COLO668 (cell line): Measurements from ENCODE around the gene RCSD1.
"Not testable (repeated sequence)": the region's sequence is repeated elsewhere in the genome, so short reads cannot be mapped to it uniquely, and the experiment has no call there.

Source experiments
- DNase-seq: peaks from one replicate; lab custom pipeline; 2025; ENCODE audit not compliant: unreplicated experiment; lab: John Stamatoyannopoulos, UW

RCSD1 gene

DNA sequence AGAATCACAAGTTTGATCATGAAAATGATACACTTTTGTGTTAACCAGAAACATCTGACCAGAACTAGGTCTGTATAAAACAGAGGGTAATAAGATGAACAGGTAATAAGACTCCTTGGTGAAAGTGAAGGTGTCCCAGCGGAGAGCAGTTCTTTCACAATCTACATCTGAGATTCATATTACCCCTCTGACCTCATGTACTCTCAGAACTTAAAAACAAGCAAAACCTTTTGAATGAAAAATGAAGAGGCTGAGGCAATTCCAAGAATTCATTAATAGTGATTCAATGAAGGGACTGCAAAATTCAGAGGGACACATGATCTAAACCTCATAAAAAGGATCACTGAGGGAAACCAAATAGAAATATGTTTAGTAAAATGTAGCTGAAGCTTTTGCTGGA, 80.8 kb downstream of the RCSD1 start:
- no peak for DNase-seq

DNA sequence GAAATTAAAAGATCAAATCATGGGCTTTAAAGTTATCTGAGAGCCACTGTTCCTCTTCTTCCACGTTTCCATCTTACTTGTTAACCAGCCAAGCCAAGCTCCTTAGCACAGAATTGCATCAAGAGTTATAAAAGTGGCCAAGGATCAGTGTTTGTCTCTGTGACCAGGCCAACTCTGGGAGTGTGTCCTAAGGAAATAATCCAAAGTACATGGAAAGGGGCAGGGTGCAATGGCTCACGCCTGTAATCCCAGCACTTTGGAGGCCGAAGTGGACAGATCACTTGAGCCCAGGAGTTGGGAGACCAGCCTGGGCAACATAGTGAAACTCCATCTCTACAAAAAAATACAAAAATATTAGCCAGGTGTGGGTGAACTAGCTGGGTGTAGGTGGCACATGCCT, 81.8 kb downstream of the RCSD1 start:
- no peak for DNase-seq

DNA sequence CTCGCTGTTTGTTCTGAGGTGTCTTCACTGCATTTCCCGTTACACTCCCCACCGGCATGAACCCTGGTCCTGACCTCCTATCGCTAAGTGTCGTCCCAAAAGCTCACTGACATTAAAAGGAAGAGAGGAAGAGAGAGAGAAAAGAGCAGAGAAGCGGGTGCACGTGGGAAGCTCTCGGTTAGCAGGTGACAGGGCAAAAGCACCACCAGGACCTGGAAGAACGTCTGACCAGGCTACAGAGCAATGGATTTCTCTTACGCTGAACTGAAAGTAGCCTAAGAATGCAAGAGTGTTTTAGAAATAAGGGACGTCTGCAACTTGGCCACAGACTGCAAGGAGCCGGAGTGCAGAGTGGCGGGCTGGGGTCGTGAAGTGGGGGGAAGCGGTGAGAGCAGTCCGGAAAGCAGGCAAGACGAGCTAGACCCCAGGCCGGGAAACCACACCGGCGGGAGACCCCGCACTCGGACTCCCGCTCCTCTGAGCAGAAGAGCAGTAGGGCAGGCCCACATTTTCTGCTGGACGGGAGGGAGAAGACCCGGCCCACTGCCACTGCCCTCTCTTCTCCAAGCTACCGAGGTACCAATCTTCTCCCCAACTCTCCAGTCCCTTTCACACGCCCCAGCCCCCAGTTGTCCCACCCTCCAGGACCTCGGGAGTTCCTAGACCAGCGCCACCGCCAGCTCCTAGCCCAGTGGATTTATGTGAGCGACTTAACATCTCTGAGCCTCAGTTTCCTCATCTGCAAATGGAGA, 83.5 kb downstream of the RCSD1 start:
- no peak for DNase-seq

DNA sequence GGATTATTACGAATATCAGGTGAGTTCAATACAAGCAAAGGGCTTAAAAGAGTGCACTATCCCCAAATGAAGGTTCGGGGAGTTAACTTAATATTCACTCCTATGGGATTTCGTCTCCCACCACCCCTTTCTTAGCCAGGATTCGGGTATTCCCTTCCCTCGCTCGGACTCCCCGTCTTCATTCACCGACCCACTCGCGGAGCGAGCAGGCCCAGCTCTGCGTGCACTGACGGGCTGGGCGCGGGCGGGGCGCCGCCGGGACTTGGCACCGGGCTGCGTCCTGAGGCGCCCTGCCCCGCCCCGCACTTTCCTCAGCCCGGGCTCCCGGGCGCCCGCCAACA, 84.0 kb downstream of the RCSD1 start:
- no peak for DNase-seq

DNA sequence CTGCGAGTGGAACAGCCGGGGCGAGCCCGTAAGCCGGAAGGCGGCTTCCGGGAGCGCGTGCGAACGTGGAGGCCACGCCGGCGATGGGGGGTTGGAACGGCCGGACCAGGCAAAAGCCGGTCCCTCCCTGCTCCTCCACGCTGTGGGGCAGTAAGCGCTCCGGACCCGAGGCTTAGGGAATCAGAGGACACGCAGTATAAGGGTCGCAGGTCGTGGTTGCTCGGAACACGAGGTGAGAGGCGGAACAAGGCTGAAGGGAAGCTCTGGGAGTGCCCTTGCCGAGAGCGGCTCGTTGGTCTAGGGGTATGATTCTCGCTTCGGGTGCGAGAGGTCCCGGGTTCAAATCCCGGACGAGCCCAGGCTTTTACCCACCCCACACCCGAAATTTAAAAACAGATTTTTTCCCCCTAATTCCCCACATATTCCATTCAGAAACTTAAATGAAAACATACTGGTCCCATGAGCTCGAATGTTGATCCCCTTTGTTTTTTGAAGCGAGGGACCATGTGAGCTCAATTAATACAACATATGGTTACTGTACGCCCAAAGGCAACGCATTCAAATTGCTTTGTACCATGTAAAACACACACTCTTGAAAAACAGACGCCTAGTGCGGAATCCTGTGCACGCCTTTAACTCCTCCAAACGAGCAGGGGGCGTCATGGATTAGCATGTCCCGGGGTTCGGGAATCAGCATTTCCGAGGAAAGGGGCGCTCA, 84.6 kb downstream of the RCSD1 start:
- peak; percentile 90 for DNase-seq

DNA sequence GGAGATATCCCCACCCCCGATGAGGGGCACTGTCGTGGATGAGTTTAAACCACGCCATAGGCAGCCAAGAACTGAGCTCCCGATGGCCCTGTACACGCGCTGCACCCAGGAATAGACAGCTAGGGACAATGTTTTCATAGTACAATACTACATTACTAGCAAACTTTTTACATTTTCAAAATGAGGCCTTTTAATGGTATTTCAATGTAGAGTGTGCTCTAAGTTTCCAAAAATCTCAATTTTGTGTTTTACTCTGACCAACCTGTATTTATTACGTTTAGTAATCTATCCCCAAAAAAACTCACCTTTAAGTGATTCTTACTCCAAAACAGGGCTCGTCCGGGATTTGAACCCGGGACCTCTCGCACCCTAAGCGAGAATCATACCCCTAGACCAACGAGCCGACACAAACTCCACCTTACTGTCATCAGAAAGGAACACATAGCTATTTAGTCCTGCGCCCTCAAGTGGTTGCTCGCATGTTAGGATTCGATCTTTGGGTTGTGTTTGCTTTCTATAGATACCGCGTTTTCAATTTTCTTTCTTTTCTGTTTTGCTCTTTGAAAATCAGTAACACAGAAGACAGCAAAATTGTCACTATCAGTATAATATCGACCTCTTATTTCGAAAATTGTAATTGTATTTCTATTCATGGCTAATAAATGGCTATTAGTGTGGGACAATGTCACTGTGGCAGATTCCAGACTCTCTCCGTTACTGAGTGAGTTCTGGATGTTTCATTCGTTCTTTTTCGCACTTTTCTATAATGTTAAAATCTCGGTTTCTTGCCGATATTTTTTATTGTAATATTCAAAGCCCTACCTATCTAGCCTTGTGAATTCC, 85.3 kb downstream of the RCSD1 start:
- peak; percentile 83 for DNase-seq

DNA sequence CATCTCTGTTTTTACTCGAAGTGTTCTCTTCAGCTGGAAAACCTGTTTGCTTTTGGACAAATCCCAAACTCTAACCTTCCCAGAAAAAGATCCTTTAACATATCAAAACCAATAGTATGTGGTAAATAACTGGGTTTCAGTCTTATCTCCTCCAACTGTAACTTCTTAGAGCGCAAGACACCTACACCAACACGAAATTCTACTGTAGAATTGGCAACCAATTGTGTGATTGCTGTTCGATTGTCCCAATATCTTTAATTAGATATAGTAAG, 85.9 kb downstream of the RCSD1 start:
- no peak for DNase-seq

DNA sequence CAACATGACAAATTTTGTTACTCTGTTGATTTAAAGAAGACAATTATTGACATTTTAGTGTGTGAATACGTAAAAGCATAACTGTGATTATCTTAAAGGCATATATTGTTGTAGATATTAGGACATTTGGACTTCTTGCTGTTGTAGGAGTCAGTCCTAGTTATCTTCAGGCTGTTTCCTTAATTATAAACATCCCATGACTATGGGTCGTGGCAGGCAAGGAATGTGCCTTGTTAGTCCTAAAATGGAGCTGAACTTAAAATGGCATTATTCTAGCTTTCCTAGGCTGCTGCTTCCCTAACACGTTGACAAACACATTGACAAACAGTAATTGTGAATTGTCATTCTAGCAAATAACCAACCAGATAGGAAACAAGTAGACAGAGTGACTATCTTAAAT, 87.3 kb downstream of the RCSD1 start:
- no peak for DNase-seq

DNA sequence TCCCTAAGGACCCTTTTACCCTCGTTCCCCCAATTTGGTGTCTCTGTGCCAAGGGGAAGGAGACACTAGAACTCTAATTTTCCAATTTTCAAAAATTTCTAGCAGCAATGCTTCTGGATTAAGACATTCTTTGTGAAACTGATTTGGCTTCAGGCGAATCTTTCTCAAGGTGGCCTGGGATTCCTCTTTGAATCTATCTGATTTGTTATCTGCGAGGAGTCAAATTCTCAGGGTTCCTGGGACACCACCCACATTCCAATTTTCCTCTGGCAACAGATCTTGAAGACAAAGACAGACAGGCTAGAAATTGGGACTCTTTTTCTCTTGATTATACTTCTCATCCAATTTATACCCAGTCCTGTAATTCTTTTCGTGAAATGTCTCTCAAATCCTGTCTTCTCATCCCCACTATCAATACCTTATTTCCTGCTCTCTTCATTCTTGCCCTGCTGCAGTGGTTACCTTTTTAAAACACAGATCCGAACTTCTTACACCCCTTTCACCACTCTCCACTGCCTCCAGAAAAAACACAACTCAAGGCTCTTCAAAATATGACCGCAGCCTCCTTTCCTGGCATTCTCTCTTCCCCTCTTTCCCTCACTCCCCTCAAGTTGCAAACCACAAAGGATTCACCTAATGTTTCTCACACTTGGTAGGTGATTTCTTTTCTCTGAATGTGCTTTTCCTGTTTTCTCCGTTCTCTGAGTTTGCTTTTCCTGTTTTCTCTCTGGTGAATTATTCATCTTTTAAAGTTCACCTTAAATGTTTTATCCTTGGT, 89.1 kb downstream of the RCSD1 start:
- DNase-seq: no peak

DNA sequence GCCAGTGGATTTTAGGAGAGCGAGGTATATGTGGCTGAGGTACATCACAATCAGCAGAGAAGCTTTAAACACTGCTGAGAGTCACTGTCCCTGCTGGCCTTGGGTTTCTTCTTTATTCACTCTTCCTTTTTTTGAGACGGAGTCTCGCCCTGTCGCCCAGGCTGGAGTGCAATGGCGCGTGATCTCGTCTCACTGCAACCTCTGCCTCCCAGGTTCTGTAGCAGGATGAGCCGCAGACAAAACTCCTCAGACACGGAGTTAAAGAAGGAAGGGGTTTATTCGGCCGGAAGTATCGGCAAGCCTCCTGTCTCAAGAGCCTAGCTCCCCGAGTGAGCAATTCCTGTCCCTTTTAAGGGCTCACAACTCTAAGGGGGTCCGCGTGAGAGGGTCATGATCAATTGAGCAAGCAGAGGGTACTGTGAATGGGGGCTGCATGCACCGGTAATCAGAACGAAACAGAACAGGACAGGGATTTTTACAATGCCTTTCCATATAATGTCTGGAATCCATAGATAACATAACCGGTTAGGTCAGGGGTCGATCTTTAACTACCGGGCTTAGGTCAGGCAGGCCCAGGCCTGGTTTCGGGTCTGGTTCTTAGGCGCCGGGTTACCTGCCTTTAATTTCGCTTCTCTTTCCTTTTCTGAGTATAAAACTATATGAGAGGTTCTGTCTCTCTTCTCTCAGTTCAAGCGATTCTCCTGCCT, 89.8 kb downstream of the RCSD1 start:
- not testable (repeated sequence) for DNase-seq

DNA sequence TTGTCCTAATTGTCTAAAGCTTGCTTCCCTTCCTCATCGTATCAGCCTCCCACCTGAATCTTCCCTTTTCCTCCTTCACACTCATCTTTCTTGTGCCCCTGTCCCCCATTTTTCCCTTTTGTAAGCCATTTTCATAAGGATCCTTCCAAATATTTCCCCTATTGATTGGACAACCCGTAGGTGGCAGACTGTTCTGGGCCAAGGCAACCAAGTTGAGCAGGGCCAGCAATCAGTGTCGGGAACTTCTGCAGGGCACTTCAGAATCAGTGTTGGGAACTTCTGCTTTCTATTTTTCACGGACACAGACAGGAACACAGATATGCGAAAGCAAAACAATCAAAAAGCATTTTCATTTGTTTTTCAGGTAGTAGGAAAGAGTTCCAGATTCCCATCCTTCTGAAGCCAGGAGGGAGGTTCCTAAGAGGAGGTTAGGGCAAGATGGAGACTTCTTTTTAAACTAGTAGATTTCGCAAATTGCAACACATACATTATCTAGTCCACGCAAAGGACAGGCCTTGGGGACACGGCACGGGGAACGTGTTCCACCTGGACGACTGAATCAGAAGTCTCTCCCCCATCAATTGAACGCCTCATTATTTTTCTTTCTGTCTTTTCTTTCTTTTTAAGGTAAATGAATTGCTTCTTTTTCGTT, 91.1 kb downstream of the RCSD1 start:
- no peak for DNase-seq

DNA sequence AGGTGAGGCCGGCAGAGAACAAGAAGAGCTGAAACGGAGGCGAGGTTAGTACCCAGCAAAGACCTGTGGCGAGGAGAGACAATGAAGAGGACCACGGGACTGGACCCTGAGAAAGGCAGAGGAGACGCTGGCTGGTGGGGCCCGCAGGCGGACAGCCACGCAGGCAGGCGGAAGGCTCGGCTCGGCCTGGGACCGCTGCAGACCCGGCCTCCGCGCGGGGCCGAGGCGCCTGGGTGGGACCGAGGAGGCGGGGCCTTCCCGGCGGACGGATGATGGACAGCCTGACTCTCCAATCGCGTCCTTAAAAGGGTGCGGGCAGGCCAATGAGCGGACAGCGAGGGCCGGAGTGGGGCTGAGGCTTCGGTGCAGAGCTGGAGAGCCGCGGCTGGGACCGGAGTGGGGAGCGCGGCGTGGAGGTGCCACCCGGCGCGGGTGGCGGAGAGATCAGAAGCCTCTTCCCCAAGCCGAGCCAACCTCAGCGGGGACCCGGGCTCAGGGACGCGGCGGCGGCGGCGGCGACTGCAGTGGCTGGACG, 91.7 kb downstream of the RCSD1 start, which contains the start of gene MPZL1:
Gene MPZL1 (plus strand): TSS at position 366 of the 535 bp plus-strand sequence. CDS start 170 bp downstream, outside the sequence.
- peak; percentile 96 for DNase-seq

DNA sequence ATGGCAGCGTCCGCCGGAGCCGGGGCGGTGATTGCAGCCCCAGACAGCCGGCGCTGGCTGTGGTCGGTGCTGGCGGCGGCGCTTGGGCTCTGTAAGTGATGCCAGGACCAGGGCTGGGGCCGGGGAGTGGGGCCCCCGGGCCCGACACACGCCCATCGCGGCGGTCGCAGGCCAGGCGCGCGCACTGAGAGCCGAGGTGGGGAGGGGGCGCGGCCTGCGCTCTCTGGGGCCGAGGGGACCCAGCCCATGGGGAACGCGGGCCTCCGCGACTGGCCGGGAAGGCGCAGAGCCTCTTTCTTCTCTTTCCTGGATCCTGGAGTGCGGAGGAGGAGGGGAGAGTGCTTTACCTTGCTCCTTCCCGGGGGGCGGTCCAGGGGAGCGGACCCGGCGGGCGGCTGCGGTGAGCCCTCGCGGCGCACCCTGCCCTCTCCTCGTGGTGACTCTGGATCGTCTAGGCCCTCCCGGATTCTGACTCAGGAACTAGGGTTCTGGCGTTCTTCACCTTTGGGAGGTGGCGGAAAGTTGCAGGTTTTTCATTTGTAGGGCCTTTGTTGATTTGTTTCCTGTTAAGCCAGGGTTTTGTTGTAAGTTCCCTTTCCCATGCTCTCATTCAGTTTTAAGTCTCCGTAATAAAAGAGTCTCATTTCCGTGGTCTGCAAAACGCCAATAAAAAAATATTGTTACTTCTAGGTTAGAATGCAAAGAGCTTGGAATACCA, 92.3 kb downstream of the RCSD1 start:
- peak; percentile 79 for DNase-seq

DNA sequence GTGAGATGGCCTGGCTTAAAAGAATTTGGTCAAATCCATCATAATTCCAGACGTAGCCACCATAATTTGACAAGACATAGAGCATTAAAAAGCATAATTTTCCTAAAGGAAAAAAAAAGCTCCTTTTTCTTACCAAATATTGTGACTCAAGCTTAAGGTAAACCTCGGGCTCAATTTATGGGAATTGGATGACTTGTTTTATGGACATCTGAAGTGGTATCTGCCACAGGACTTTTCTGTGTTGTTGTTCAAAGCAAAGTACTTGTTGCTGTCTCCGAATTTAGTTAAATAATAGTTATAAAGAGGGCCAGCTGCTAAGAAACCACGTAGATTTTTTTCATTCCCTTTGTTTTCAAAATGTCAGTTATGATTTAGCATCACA, 92.8 kb downstream of the RCSD1 start:
- DNase-seq: no peak

DNA sequence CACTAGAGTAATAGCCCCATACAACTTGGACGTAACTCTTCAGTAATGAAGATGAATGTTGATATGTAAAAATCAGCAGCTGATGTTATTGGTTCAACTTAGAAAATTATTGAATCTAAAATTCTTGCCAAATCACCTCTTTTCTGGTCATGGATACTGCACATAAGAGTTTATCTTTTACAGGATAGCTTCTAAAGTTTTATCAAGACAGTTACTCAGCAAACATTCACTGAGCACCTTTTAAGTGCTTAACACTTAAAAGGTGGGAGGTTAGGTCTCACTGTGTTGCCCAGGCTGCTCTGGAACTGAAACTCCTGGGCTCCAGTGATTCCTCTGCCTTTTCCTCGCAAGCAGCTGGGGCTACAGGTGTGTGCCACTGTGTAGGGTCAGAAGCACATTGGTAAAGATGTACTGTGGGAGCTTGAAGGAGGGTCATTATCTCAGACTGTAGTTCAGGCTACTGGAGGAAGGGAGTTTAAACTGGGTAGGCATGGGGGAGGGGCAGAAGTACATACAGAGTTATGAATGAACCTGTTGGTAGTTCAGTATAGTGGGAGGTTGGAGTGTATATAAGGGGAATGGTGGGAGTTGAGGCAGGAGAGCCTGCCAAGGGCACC, 93.8 kb downstream of the RCSD1 start:
- DNase-seq: no peak

DNA sequence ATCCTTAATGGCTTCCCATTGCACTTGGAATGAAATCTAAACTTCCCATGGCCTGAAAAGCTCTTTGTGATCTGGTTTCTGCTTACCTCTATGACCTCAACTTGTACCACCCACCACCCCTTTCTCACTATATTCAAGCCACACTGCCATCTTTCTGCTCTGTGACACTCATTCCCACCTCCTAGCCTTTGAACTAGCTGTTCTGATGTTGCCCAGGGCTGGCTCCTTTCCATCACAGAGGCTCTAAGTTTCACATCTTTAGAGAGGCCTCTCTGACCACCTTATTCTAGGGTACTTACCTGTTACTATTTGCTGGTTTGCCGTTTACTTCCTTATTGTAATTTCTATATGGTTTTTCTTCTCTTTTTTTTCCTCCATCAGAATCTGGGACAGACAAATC, 96.0 kb downstream of the RCSD1 start:
- no peak for DNase-seq

DNA sequence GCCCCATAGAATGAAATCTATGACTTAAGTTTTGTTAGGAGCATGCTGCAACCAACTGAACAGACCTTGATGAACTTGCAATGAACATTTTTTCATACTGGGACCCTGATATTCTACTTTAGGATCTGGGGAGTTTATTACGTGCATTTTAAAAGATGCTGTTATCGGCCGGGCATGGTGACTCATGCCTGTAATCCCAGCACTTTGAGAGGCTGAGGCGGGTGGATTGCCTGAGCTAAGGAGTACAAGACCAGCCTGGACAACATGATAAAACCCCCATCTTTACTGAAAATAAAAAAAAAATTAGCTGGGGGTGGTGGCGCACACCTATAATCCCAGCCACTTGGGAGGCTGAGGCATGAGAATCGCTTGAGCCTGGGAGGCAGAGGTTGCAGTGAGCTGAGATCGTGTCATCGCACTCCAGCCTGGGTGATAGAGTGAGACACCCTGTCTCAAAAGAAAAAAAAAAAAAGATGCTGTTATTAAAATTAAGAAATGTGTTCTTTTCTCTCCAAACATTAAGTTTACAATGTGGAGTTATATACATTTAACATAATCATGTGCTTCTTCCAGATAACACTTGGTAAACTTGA, 98.9 kb downstream of the RCSD1 start:
- no peak for DNase-seq

DNA sequence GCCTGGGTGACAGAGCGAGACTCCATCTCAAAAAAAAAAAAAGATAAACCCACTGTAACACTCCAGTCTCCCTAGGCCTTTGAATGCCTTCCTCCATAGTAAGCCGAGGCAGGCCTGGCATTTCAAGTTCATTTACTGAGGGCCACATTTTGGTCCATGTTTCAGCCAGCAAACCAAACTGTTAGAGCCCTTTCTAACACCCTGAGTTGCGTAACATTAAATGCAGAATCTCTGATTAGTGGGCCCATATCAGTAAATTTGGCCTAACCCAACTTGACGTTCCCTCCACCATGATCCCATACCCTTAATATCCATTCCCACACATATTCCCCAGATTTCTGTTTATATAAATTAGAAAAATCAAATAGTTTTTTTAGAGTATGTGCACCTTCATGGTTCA, 104.2 kb downstream of the RCSD1 start:
- no peak for DNase-seq
